IMR-90 (cell line): Measurements from ENCODE around the gene ROBO1. TPM values are rescaled to one million over a fixed set of nuclear protein-coding genes. Genes with fewer than 3 reads are reported as not detected.

Experiments
- ATAC-seq: fragments of 200-7000 bp; cut with Tn5 transposase; 2 replicates; pipeline ENCODE4 v1.9.1; 2020; ENCODE audit warnings: low read depth, mild to moderate bottlenecking, moderate library complexity
- BruUV-seq: library from RNA; stranded (reverse); fragments of 400-500 nt; replicated peaks from 2 replicates; lab custom pipeline; 2021; lab: Mats Ljungman, UMichigan
- CTCF ChIA-PET: fragments of 300-600 bp; formaldehyde crosslinking; extraction: SDS; loops from one replicate; lab custom pipeline; 2021; ENCODE audit warnings: antibody characterized with exemption; lab: Yijun Ruan, JAX
- POLR2A ChIA-PET: fragments of 300-600 bp; sonication (Branson Sonifier 250); formaldehyde crosslinking; loops from one replicate; lab custom pipeline; 2022; ENCODE audit warnings: antibody characterized with exemption; ENCODE audit not compliant: unreplicated experiment; lab: Charles Lee
- DNase-seq: peaks from one replicate; pipeline ENCODE4 v3.0.0; 2013
- H2AFZ ChIP-seq: replicated peaks from 2 replicates; pipeline ENCODE3; 2013; ENCODE audit warnings: low read length, mild to moderate bottlenecking; ENCODE audit not compliant: poor library complexity
- H2AK5ac ChIP-seq: 2 replicates; pipeline ENCODE4 v1.6.1; 2013; ENCODE audit warnings: low read depth, low read length, inconsistent platforms
- H2AK9ac ChIP-seq: replicated peaks from 2 replicates; pipeline ENCODE3; 2013; ENCODE audit warnings: mild to moderate bottlenecking, low read depth, low read length, moderate library complexity; ENCODE audit not compliant: poor library complexity
- H2BK120ac ChIP-seq: 2 replicates; pipeline ENCODE4 v1.6.1; 2013; ENCODE audit warnings: low read depth, low read length, inconsistent platforms
- H2BK15ac ChIP-seq: 3 replicates; pipeline ENCODE4 v1.6.1; 2013; ENCODE audit warnings: low read depth, low read length, inconsistent platforms
- H2BK20ac ChIP-seq: 2 replicates; pipeline ENCODE4 v1.6.1; 2013; ENCODE audit warnings: low read depth, mild to moderate bottlenecking, inconsistent platforms, low read length, moderate library complexity
- H2BK5ac ChIP-seq: 2 replicates; pipeline ENCODE4 v1.6.1; 2013; ENCODE audit warnings: mild to moderate bottlenecking, low read depth, low read length, inconsistent platforms; ENCODE audit not compliant: poor library complexity, severe bottlenecking
- H3K14ac ChIP-seq: replicated peaks from 2 replicates; pipeline ENCODE4 v1.6.1; 2013; ENCODE audit warnings: low read depth, low read length, inconsistent platforms
- H3K18ac ChIP-seq: 2 replicates; pipeline ENCODE4 v1.6.1; 2013; ENCODE audit warnings: low read depth, low read length, control low read depth
- H3K23ac ChIP-seq: 2 replicates; pipeline ENCODE4 v1.6.1; 2013; ENCODE audit warnings: low read depth, low read length, inconsistent platforms
- H3K27ac ChIP-seq: 2 replicates; pipeline ENCODE4 v1.5.1; 2013; ENCODE audit warnings: mild to moderate bottlenecking, control low read depth, low read length; ENCODE audit not compliant: insufficient read depth
- H3K27me3 ChIP-seq: 2 replicates; pipeline ENCODE4 v1.6.1; 2013; ENCODE audit warnings: low read length; ENCODE audit not compliant: control insufficient read depth, insufficient read depth
- H3K36me3 ChIP-seq: 2 replicates; pipeline ENCODE4 v1.6.1; 2013; ENCODE audit warnings: low read length, mixed read lengths; ENCODE audit not compliant: control insufficient read depth, insufficient read depth
- H3K4ac ChIP-seq: 2 replicates; pipeline ENCODE4 v1.6.1; 2013; ENCODE audit warnings: low read depth, low read length, inconsistent platforms
- H3K4me1 ChIP-seq: 2 replicates; pipeline ENCODE4 v1.6.1; 2013; ENCODE audit warnings: low read length, mixed read lengths; ENCODE audit not compliant: control insufficient read depth, insufficient read depth
- H3K4me2 ChIP-seq: 2 replicates; pipeline ENCODE4 v1.6.1; 2013; ENCODE audit warnings: low read depth, mild to moderate bottlenecking, control low read depth, low read length, moderate library complexity
- H3K4me3 ChIP-seq: 2 replicates; pipeline ENCODE4 v1.5.1; 2013; ENCODE audit warnings: low read depth, mild to moderate bottlenecking, control low read depth, low read length, moderate library complexity; ENCODE audit not compliant: insufficient read depth
- H3K56ac ChIP-seq: 2 replicates; pipeline ENCODE4 v1.6.1; 2013; ENCODE audit warnings: low read length, inconsistent platforms; ENCODE audit not compliant: insufficient read depth; ENCODE audit errors: extremely low read depth
- H3K79me1 ChIP-seq, 2 experiments: 2 replicates each; pipeline ENCODE4 v1.6.1; 2013; ENCODE audit warnings: low read length in 2 of 2, inconsistent platforms in 1 of 2, low read depth in 1 of 2
- H3K9ac ChIP-seq: 2 replicates; pipeline ENCODE4 v1.6.1; 2013; ENCODE audit warnings: low read depth, low read length, control low read depth
- H3K9me1 ChIP-seq: 2 replicates; pipeline ENCODE4 v1.6.1; 2013; ENCODE audit warnings: low read length, inconsistent platforms; ENCODE audit not compliant: insufficient read depth
- H3K9me3 ChIP-seq: 2 replicates; pipeline ENCODE4 v1.6.1; 2013; ENCODE audit warnings: low read length; ENCODE audit not compliant: control insufficient read depth, insufficient read depth
- H4K20me1 ChIP-seq: 2 replicates; pipeline ENCODE4 v1.6.1; 2013; ENCODE audit warnings: low read length, inconsistent platforms; ENCODE audit not compliant: insufficient read depth
- H4K5ac ChIP-seq: 2 replicates; pipeline ENCODE4 v1.6.1; 2013; ENCODE audit warnings: mild to moderate bottlenecking, low read depth, low read length, control low read depth
- H4K8ac ChIP-seq, 2 experiments: 2 replicates each; pipeline ENCODE4 v1.6.1; 2013; ENCODE audit warnings: low read depth in 2 of 2, low read length in 2 of 2, control low read depth in 1 of 2, inconsistent platforms in 1 of 2
- H4K91ac ChIP-seq: 2 replicates; pipeline ENCODE4 v1.6.1; 2013; ENCODE audit warnings: low read depth, low read length, inconsistent platforms; ENCODE audit not compliant: insufficient read depth
- FOS ChIP-seq: fragments of 150-350 bp; IDR thresholded peaks from 2 replicates; pipeline ENCODE4 v1.6.1; 2016; ENCODE audit warnings: low read depth, low read length
- SMC3 ChIP-seq: fragments of 150-350 bp; IDR thresholded peaks from 2 replicates; pipeline ENCODE4 v1.6.1; 2016; ENCODE audit warnings: low read depth, mild to moderate bottlenecking, antibody characterized with exemption, low read length, moderate library complexity
- WGBS, 2 experiments: methylation state at CpG; one replicate each; pipeline versions ENCODE4 v1.1.5 to v1.1.7; 2013; ENCODE audit warnings: missing lambda C conversion rate in 2 of 2; ENCODE audit not compliant: insufficient read length in 1 of 2; ENCODE audit errors: extremely low coverage in 2 of 2; 5-methylcytosine and 5-hydroxymethylcytosine counted together
- dilution Hi-C: fragments of 300-500 bp; cut with HindIII; formaldehyde crosslinking; loops from one replicate; pipeline ENCODE4 v1.14.3; 2018; ENCODE audit warnings: low sequenced_read_pairs; ENCODE audit not compliant: unreplicated experiment
- in situ Hi-C: fragments of 300-500 bp; cut with MboI; formaldehyde crosslinking; loops from 3 replicates; pipeline ENCODE4 v1.14.3; 2019; ENCODE audit warnings: low sequenced_read_pairs, inconsistent platforms, mixed read lengths
- intact Hi-C: fragments of 100-400 bp; cut with micrococcal nuclease; formaldehyde crosslinking; loops from 2 replicates; pipeline ENCODE4 v1.10.0; 2022
- polyA plus RNA-seq, 3 experiments: library from polyadenylated mRNA; depleted of rRNA; stranded (reverse); fragments of >200 nt; gene quantifications; 2 replicates each; pipeline ENCODE4 v1.2.3, GENCODE V29; 2012; ENCODE audit warnings: low replicate concordance in 1 of 3
- total RNA-seq: library from RNA; depleted of rRNA; stranded (reverse); fragments of >200 nt; gene quantifications from 2 replicates; pipeline ENCODE4 v1.2.3, GENCODE V29; 2012

ROBO1 gene
- total and polyA plus RNA-seq, 2 of the 4 experiments (the other 2 are of a cell fraction), result 24.1 to 53.9 TPM

- POLR2A ChIA-PET, result no interaction called here
- no peak overlapping the region for H4K8ac ChIP-seq
- peaks cover 3% of the 10 kb centered on the region; the same call in 1 of the 2 replicates for H3K9me3 ChIP-seq
- H3K23ac ChIP-seq, result no peak overlapping the region
- no peak overlapping the region for H3K4me3 ChIP-seq
- no peak overlapping the region for H3K14ac ChIP-seq
- in situ Hi-C loops, result loop anchor here (25.0 kb wide), 1 partner anchor 328 kb away; no protein-coding TSS in a partner anchor
- no peak overlapping the region for H3K18ac ChIP-seq
- no peak overlapping the region for H3K4me2 ChIP-seq
- H3K36me3 ChIP-seq, result no peaks in the 10 kb centered on the region
- H3K27ac ChIP-seq, result no peak overlapping the region
- dilution Hi-C loops, result no loop called here
- H3K79me1 ChIP-seq, result peaks cover 13 to 14% of the 10 kb centered on the region in 2 experiments
- no peak overlapping the region for H2BK120ac ChIP-seq
- no peaks in the 10 kb centered on the region for H3K9me1 ChIP-seq
- no peak overlapping the region for H4K5ac ChIP-seq
- TF ChIP-seq SMC3, result no peak
- no peak for TF ChIP-seq FOS
- H2AFZ ChIP-seq, result no peak overlapping the region
- no CpG with 5 or more reads among the region's 4 CpGs for WGBS, 2 experiments
- H4K20me1 ChIP-seq, result no peaks in the 10 kb centered on the region
- H2BK5ac ChIP-seq, result no peak overlapping the region
- peaks cover 2% of the 10 kb centered on the region; the same call in 1 of the 2 replicates for H3K4me1 ChIP-seq
- no peak overlapping the region for H2AK9ac ChIP-seq
- intact Hi-C loops, result no loop called here
- CTCF ChIA-PET, result no interaction called here
- no peak overlapping the region for H3K4ac ChIP-seq
- H3K27me3 ChIP-seq, result no peaks in the 10 kb centered on the region
- H4K91ac ChIP-seq, result no peak overlapping the region
- no peak overlapping the region for H3K9ac ChIP-seq
- no TSS peak for BruUV-seq
- no peak overlapping the region for H2BK15ac ChIP-seq
- no peak overlapping the region for H2BK20ac ChIP-seq
- H3K56ac ChIP-seq, result no peak overlapping the region
- no peak overlapping the region for H2AK5ac ChIP-seq
- ATAC-seq (no peak), DNase-seq (no peak)
These were observed 777.6 kb downstream of the ROBO1 start for GRCh38 chr3:78990156-78990555.
